Ureter (tissue), 1 donor: Measurements from ENCODE around the gene ANGPTL2. TPM values are rescaled to one million over a fixed set of nuclear protein-coding genes. Genes with fewer than 3 reads are reported as not detected.

Experiments used
- DNase-seq: peaks from one replicate; pipeline ENCODE4 v3.0.0-alpha.2; 2020; ENCODE audit warnings: low spot score
- total RNA-seq: library from RNA; stranded (reverse); gene quantifications from one replicate; pipeline ENCODE4 v1.2.4, GENCODE V29; 2023
- donor health status: DM: yes; HTN: yes; CAD: no.

The ANGPTL2 gene
- total RNA-seq, 1 donor from 2014 or later: 22.2 TPM

DNA sequence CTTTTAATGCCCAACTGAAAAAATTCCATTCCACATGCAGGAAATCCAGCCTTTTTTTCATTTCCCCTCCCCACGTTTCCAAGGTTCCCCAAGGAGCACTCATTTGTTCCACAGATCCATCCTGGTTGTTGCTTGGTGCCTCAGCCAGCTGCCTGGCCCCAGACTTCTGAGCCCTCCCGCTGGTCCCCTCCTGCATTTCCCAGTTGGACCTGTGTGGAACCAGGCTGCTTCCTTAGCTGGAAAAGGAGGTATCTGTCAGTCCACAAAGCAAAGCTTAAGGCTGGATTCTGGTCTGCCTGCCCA lies 44.8 kb downstream of the ANGPTL2 start:
- DNase-seq: no peak

GRCh38 chr9:127076860-127077643 lies 45.4 kb downstream of the ANGPTL2 start:
- no peak for DNase-seq

- no peak for DNase-seq
These were observed 46.6 kb downstream of the ANGPTL2 start for GRCh38 chr9:127075624-127076372.

GRCh38 chr9:127074561-127075548 lies 47.6 kb downstream of the ANGPTL2 start:
- DNase-seq: no peak

DNA sequence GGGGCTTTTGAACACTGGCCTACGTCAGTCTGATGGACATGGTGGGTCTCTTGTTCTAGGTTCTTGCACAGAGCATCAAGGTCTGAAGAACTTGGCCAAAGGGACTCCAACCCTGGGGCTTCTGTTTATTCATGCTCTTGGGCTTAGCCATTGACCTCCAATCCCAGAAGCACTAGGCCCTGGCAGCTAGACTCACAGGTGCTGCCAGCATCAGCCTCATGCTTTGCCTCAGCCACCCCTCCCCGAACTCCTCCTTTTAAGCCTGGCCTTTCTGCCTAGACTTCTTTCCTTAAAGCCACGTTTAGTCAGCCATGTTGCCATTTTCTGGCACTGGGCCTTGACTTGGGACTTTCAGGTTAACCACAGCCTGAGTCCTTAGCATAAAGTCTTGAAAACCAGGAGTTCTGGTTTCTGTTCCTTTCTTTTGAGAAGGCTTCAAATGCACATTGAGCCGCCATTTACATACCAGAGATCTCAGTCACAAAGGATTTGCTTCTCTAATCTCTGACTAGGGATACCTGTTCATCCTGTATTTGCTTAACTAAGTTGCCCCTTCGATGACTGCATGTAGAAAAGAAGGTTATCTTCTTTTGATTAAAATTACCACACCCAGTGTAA lies 54.7 kb downstream of the ANGPTL2 start:
- DNase-seq: no peak

- DNase-seq: no peak
These were observed 55.6 kb downstream of the ANGPTL2 start for GRCh38 chr9:127066851-127067136.

- DNase-seq: no peak
These were observed 56.2 kb downstream of the ANGPTL2 start for GRCh38 chr9:127066060-127066850.

DNA sequence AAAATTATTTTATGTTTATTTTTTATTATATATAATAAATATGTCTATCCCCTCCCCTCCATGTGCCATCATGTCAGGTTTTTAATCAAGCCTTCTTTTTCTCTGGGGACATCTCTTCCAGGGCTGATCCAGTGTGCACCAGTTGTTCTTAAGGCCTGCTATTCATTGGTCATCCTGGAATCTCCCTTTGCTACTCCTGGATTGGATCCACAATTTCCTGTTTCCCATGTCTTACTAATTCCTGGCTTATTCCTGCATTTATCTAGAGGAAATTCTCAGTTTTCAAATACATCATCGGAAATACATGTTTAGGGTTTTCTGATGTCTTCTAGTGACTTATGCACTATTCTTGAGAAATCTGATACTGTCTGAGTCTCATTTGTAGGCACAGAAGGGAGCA lies 56.8 kb downstream of the ANGPTL2 start:
- DNase-seq: no peak

DNA sequence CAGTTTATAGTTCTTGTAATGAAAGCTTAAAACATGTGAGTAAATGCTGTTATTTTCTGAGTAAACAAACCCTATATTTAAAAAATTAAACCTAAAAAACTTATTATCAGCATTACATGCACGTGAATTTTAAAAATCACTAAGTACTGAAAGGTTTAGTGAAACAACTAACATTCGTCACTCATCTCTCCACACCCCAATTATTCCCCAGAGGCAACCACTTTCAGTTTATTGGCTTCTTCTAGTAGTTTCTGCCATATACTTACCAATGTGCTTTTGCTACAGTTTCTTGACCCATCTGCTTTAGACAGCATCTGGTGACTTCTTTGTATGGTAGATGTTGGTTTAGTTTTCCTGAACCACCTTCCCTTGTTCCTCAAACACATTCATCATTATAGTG lies 58.1 kb downstream of the ANGPTL2 start:
- no peak for DNase-seq

DNA sequence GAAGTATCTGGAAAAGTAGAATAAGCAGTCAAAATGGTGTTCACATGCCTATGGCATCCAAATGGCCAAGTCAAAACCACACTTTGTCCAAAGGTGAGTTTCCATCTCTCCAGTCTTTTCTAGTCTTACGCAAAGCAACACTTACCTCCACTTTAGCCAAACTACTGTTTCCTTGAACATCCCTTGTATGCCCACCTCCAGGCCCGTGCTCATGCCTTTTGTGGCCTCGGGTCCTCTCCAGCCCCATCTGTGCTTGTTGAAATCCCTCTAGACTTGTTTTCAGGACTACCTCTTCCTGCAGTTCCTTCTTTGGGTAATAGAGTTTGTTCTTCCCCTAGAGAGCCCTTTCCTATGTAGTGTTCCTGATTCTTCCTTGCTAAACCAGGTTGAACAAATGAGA lies 61.0 kb downstream of the ANGPTL2 start:
- no peak for DNase-seq

DNA sequence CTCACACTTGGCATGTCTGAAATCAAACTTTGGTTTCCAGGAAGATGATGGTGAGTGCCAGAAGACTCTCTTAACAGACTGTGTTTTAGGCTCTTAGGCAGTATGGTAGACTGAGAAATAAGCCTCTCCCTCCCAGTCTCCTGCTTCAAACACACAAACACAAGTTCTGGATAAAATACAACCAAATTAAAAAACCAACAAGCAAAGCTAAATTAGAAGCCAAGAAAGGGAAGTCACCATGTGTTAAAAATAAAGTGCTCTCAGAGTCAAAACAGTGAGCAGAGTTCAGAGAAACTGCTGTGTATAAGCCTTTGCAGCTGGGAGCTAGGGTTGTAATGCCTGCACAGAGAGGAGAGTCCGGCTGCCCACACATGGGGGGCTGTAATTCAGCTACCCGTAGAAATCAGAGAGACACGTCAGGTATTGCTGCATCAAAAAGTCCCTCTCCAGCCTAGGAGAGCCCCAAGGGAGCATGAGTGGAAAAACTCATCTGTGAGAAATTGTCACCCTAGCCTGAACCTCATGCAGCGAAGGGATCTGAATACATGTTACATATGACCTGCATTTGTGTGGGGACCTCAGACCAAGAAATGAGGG lies 62.6 kb downstream of the ANGPTL2 start:
- no peak for DNase-seq

DNA sequence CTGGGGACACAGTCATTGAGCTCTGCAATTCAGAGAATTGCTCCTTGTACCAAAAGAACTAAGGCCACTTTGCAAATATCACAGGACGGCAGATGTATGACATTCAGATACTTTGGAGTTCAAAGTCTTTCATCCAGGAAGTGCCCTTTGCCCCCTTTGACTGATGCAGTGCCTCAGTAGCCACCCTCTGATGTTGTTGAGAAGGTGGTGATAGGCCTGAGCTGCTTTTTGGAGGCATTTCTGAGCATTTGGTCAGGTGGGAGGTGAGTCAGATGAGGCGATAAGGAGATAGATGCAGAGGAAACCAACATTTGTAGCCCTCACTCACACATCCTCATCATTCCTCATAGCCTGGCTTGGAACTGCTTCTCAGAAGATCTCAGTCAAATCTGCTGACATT lies 63.4 kb downstream of the ANGPTL2 start:
- DNase-seq: no peak

DNA sequence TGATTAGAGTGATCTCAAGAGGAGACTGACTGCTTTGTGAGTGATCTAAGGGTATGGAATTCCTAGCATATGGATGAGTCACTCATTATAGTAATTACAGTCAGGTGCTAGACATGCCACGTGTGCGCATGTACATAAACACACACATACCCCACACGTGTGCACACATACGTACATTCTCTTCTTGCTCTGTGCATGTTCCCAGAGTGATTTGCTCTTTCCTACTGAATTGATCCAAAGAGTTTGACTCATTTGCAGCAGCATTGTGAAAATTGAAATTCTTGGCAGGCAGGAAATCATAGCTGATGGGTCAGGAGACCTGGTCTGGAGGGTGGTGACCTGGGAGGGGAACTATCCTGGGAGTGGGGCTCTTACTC lies 63.8 kb downstream of the ANGPTL2 start:
- no peak for DNase-seq

DNA sequence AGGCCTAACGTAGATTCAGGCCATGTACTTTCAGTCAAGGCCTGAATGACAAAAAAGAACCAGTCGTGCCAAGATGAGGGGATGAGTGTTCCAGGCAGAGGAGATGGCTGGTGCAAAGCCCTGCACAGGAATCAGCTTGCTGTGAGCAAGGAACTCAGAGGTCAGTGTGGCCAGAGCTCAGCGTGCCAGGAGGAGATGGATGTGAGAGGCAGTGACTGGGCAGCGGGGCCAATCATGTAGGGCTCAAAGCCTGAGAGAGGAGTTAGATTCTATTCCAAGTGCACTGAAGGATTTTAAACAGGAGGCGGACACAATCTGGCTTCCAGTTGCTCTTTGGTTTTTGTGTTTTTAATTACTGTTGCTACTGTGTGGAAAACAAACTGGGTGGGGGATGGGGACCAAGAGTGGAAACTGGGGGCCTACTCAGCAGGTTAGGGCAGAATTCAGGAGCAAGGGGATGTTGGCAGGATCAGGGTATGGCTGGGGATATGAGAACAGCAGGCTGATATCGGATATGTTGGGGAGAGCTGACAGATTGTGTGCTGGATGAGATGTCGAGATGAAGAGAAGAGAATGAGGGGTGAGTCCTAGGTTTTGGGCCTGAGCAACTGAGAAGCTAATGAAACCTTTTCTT lies 64.3 kb downstream of the ANGPTL2 start:
- no peak for DNase-seq

- DNase-seq: no peak
These were observed 66.0 kb downstream of the ANGPTL2 start for GRCh38 chr9:127056446-127056845.

DNA sequence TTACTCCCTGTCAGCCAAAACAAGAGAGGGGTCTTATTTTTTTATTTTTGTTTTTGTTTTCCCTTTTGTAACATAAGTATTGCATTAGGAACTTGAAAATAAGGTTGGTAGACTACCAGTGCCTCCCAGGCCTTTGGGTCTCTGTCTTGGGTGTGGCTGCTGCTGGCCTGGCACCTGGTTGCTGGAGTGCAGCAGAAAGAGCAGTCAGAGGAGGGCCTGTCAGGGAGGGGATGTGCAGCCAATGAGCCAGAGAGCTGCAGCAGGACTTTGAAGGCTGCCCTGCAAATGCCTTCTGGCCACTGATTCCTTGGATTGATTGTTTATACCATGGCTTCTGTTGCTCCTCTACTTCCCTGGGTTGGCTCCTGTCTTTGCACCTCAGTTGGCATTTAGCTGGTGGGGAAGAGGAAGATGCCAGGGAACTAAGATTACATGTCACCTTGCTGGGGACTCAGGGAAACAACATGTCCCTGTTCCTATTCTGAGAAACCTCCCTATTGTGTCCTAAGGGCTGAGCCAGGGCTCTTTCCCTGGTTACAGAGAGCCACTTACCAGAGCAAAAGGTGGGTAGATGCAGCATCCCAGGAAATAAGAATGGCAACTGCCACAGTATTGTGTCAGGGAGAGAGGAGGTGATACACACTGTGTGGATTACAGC lies 66.6 kb downstream of the ANGPTL2 start:
- no peak for DNase-seq

DNA sequence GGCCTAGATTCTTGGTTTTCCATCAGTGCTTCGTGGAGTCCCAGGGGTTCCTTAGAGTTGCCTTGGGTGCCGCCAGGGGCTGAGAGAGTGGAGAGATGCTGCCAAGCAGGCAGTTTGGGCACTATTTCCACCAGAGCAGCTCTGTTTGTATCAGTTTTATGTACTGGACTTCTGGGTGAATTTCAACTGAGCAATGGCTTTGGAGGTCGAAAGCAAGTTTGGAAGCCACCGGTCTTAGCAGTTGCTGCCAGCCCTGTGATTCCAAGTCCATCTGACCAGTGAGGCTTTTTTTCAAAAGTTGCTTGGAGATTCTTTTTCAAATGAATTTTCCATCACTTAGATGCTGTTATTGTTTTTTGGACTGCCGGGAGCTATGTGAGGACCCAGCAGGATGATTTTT lies 68.5 kb downstream of the ANGPTL2 start:
- DNase-seq: no peak

DNA sequence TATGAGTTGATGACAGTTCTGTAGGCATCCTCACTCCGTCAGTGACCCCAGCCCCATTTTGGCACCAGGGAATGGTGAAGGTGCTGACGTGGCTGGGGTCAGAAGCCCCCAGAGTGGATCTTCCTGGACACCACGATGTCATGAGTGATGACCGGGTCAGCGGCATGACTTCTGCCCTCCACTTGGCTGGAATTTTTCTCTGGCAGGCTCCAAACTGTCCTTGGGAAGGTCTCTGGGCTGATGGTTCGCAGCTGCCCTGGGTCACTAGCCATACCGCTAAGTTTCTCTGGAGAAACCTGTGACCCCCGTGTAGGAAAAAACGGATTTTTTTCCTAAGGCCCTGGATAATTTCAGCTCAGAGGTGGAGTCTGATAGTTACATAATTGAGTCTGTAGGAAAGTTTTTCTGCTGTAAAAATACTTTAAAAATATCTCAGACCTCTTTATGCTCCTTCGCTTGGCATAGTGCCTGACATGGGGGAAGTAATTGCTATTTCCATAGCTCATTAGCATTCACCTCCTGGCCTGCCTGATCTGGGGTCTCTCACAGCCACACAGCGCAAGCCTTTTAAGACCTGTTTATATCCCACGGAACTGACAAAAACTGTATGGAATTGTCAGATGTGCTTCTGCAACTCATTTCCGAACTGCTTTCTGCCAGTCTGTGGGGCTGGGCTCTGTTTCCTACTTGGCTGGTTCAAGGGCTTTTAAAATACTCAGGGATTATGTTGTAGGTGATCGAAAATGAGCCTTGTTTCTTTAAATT lies 69.2 kb downstream of the ANGPTL2 start:
- DNase-seq: no peak
